GM19043 (cell line): ENCODE measurements around the gene MAPT.

Source experiments
- ATAC-seq: cut with Tn5 transposase; IDR thresholded peaks from one replicate; pipeline ENCODE4 v1.9.1; 2021; ENCODE audit warnings: low read depth; ENCODE audit not compliant: unreplicated experiment

Gene MAPT

DNA sequence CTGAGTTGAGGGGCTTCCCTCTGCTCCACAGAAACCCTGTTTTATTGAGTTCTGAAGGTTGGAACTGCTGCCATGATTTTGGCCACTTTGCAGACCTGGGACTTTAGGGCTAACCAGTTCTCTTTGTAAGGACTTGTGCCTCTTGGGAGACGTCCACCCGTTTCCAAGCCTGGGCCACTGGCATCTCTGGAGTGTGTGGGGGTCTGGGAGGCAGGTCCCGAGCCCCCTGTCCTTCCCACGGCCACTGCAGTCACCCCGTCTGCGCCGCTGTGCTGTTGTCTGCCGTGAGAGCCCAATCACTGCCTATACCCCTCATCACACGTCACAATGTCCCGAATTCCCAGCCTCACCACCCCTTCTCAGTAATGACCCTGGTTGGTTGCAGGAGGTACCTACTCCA is 130.7 kb downstream of the MAPT start:
- ATAC-seq: no peak

DNA sequence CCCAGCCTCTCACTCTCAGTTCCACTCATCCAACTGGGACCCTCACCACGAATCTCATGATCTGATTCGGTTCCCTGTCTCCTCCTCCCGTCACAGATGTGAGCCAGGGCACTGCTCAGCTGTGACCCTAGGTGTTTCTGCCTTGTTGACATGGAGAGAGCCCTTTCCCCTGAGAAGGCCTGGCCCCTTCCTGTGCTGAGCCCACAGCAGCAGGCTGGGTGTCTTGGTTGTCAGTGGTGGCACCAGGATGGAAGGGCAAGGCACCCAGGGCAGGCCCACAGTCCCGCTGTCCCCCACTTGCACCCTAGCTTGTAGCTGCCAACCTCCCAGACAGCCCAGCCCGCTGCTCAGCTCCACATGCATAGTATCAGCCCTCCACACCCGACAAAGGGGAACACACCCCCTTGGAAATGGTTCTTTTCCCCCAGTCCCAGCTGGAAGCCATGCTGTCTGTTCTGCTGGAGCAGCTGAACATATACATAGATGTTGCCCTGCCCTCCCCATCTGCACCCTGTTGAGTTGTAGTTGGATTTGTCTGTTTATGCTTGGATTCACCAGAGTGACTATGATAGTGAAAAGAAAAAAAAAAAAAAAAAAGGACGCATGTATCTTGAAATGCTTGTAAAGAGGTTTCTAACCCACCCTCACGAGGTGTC is 131.3 kb downstream of the MAPT start:
- no peak for ATAC-seq

DNA sequence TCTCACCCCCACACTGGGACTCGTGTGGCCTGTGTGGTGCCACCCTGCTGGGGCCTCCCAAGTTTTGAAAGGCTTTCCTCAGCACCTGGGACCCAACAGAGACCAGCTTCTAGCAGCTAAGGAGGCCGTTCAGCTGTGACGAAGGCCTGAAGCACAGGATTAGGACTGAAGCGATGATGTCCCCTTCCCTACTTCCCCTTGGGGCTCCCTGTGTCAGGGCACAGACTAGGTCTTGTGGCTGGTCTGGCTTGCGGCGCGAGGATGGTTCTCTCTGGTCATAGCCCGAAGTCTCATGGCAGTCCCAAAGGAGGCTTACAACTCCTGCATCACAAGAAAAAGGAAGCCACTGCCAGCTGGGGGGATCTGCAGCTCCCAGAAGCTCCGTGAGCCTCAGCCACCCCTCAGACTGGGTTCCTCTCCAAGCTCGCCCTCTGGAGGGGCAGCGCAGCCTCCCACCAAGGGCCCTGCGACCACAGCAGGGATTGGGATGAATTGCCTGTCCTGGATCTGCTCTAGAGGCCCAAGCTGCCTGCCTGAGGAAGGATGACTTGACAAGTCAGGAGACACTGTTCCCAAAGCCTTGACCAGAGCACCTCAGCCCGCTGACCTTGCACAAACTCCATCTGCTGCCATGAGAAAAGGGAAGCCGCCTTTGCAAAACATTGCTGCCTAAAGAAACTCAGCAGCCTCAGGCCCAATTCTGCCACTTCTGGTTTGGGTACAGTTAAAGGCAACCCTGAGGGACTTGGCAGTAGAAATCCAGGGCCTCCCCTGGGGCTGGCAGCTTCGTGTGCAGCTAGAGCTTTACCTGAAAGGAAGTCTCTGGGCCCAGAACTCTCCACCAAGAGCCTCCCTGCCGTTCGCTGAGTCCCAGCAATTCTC is 132.1 kb downstream of the MAPT start:
- ATAC-seq: no peak

DNA sequence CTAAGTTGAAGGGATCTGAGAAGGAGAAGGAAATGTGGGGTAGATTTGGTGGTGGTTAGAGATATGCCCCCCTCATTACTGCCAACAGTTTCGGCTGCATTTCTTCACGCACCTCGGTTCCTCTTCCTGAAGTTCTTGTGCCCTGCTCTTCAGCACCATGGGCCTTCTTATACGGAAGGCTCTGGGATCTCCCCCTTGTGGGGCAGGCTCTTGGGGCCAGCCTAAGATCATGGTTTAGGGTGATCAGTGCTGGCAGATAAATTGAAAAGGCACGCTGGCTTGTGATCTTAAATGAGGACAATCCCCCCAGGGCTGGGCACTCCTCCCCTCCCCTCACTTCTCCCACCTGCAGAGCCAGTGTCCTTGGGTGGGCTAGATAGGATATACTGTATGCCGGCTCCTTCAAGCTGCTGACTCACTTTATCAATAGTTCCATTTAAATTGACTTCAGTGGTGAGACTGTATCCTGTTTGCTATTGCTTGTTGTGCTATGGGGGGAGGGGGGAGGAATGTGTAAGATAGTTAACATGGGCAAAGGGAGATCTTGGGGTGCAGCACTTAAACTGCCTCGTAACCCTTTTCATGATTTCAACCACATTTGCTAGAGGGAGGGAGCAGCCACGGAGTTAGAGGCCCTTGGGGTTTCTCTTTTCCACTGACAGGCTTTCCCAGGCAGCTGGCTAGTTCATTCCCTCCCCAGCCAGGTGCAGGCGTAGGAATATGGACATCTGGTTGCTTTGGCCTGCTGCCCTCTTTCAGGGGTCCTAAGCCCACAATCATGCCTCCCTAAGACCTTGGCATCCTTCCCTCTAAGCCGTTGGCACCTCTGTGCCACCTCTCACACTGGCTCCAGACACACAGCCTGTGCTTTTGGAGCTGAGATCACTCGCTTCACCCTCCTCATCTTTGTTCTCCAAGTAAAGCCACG is 133.0 kb downstream of the MAPT start:
- no peak for ATAC-seq

GRCh38 chr17:46027976-46028325 is 133.6 kb downstream of the MAPT start:
- ATAC-seq: no peak

- ATAC-seq: no peak
Observed at GRCh38 chr17:46028374-46028773, 134.0 kb downstream of the MAPT start.

DNA sequence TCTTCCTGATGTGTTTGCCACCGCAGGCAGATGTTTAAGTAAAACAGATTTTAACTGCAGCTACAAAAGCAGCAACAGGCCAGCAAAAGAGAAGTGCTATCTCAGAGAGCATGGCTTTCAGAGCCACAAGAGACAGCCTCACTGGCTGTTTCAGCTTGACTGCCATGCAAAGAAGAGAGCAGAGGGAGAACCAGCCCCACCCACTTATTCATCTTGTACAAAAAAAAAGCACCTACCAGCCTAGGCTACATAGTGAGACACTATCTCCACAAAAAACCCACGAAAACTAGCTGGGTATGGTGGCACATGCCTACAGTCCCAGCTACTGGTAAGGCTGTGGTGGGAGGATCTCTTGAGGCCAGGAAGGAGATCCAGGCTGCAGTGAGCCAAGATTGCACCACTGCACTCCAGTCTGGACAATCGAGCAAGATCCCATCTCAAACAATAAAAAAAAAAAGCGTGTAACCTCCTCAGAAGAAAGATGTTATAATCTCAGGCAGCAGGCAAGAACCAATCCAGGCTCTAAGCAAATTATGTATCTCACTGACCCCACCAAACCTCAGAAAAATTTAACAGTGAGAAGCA is 134.7 kb downstream of the MAPT start:
- no peak for ATAC-seq

- no peak for ATAC-seq
Observed at GRCh38 chr17:46029627-46030026, 135.3 kb downstream of the MAPT start.

DNA sequence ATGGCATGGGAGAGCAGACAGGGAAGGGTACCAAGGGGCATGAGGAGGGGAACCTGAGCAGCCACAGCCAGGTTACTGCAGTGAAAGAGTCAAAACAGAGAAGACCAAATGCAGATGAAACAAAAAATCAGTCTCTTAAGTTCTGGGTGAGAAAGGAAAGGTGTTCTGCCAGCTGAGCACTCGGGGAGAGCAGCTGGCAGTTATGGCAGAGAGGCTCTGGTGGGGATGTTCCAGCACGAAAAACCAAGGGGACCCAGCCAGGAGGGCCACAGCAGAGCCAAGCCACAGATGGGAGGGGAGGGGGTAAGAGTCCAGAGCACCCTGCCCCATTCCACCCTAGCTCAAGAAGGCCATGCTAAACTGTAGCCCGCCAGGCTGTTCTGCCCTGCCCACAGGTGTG is 136.4 kb downstream of the MAPT start:
- ATAC-seq: no peak

DNA sequence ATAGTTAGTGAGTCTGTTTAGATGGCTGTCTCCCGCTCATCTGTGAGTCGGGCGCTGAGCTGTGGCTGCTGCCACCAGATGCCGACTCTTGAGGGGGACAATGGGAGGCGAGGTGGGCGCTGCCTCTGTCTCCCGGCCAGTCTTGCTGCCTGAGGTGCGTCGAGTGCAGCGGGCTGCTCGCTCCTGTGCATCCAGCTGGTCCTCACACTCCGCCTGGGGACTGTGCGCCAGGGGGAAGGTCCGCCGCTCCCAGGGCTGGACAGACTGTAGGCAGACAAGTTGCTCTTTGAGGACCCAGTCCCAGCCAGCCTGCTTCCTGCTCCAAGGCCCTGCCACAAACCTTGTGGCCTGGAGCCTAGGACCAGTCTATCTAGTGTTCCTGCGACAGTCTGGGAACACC is 137.1 kb downstream of the MAPT start:
- no peak for ATAC-seq

- ATAC-seq: no peak
Observed at GRCh38 chr17:46031920-46032319, 137.6 kb downstream of the MAPT start.

- ATAC-seq: no peak
Observed at GRCh38 chr17:46032909-46033308, 138.6 kb downstream of the MAPT start.

- no peak for ATAC-seq
Observed at GRCh38 chr17:46033392-46033791, 139.0 kb downstream of the MAPT start.

DNA sequence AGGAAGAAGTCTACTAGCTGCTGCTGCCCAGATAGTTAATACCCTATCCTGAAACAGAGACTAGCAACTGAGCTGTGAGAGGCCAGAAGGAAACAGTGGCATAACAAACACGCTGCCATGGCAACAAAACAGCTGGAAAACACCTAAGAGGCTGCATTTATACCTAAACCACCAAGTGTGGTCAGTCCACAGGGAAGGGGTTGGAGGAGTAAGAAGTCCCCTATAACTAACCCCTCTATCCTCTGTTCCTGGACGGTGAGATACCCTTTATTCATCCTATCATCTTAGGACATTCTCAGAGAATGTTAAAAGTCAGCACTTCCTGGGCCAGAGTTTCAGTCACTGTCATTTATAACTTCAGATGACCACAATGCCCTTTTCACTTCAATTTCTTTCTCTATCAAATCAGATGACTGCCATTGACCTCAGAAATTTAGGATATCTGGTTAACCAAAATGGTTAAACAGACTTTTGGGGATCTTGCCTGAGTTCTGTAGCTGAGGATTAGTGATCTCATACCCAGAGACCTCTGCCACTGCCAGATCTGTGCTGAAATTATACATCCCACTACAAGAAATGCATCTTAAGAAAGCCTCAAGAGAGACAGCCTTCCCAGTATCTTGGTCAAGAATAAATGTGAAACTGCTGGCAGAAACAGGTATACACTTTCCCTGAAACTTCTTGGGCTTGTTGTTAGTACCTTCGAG is 140.9 kb downstream of the MAPT start:
- ATAC-seq: no peak

DNA sequence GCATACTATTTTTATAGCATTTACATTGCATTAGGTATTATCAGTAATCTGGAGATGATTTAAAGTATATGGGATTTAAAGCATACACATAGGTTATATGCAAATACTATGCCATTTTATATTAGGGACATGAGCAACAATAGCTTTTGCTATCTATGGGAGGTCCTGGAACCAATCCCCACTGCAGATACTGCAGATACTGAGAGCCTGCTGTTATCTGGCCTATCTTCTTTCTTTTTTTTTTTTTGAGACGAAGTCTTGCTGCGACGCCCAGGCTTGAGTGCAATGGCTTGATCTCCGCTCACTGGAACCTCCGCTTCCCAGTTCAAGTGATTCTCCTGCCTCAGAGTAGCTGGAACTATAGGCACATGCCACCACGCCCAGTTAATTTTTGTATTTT is 142.1 kb downstream of the MAPT start:
- ATAC-seq: no peak

GRCh38 chr17:46037722-46038255 is 143.4 kb downstream of the MAPT start:
- no peak for ATAC-seq

- ATAC-seq: no peak
Observed at GRCh38 chr17:46038414-46038813, 144.1 kb downstream of the MAPT start.

GRCh38 chr17:46038937-46039336 is 144.6 kb downstream of the MAPT start:
- ATAC-seq: no peak

DNA sequence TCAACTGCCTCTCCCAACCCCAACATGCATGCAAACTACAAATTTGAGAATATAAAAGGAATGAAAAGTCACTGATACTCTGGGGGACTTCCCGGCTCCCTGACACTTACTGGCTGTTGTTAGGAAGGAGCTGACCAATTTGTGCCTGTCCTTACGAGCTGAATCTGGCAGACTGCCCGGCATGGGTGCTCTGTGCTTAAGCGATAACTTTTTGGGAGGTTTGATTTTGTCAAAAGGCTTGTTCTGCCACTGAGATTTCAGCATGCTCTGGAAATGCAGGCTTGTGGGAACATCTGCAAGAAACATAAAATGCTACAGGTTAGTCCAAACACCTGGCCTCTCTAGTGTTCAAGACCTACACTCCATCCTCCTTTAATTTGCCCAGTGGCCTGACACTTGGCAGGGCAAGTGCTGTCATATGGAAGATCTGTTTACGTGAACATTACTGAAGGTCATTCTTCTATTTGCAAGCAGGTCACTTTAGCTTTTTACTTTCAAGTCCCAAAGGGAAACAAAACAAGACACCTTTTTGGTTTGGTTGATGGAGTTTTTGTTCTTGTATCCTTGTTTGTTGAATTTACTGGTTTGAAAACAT is 145.3 kb downstream of the MAPT start:
- ATAC-seq: no peak

- ATAC-seq: no peak
Observed at GRCh38 chr17:46042246-46042645, 147.9 kb downstream of the MAPT start.
